ENCODE results near the gene PLXNB2. TPM values are rescaled to one million over a fixed set of nuclear protein-coding genes. Genes with fewer than 3 reads are reported as not detected.

Gene PLXNB2
- total and polyA plus RNA-seq, 2 of the 4 experiments (the other 2 are of a cell fraction), result 73.1 to 202 TPM

- Histone ChIP-seq H2AK9ac (replicated peaks; ENCODE audit: low read depth, low read length, poor library complexity) (peak overlapping the region; percentile 92), H3K36me3 (ENCODE audit: control insufficient read depth, insufficient read depth, low read length) (peaks cover 10% of the 10 kb centered on the region; the same call in 1 of the 2 replicates), H4K5ac (ENCODE audit: low read depth, low read length) (peak overlapping the region; percentile 95), H3K14ac (replicated peaks; ENCODE audit: low read depth, low read length) (peak overlapping the region; percentile 86), H4K8ac (ENCODE audit: low read depth in 2 of 2, low read length in 2 of 2) (peak overlapping the region; percentile 88 to 93; a peak in 3 of 4 replicates), H2BK20ac (ENCODE audit: low read depth, low read length) (peak overlapping the region; percentile 79), H2AK5ac (ENCODE audit: low read depth, low read length) (peak overlapping the region; percentile 95), H3K27ac (ENCODE audit: insufficient read depth, low read length) (peak overlapping the region; percentile 67), H3K4me1 (ENCODE audit: control insufficient read depth, insufficient read depth, low read length) (peaks cover 27% of the 10 kb centered on the region), H3K18ac (ENCODE audit: low read depth, low read length) (peak overlapping the region; percentile 78), H2AFZ (replicated peaks; ENCODE audit: low read length, poor library complexity) (peak overlapping the region; percentile 81), H3K56ac (ENCODE audit: extremely low read depth, insufficient read depth, low read length) (no peak overlapping the region), H3K79me1 (ENCODE audit: low read depth in 1 of 2, low read length in 2 of 2) (peaks cover 0 to 27% of the 10 kb centered on the region in 2 experiments; a peak in 1 of 4 replicates), H3K9me3 (ENCODE audit: control insufficient read depth, insufficient read depth, low read length) (no peaks in the 10 kb centered on the region), H3K4me3 (ENCODE audit: insufficient read depth, low read depth, low read length) (no peak overlapping the region), H2BK15ac (ENCODE audit: low read depth, low read length) (peak overlapping the region; percentile 94; the same call in 2 of the 3 replicates), H3K9me1 (ENCODE audit: insufficient read depth, low read length) (peaks cover 18% of the 10 kb centered on the region), H2BK5ac (ENCODE audit: low read depth, low read length, poor library complexity, severe bottlenecking) (peak overlapping the region; percentile 92), H4K20me1 (ENCODE audit: insufficient read depth, low read length) (peaks cover 22% of the 10 kb centered on the region), H2BK120ac (ENCODE audit: low read depth, low read length) (peak overlapping the region; percentile 86), H3K27me3 (ENCODE audit: control insufficient read depth, insufficient read depth, low read length) (no peaks in the 10 kb centered on the region), H4K91ac (ENCODE audit: insufficient read depth, low read depth, low read length) (peak overlapping the region; percentile 97), H3K4ac (ENCODE audit: low read depth, low read length) (peak overlapping the region; percentile 96), H3K9ac (ENCODE audit: low read depth, low read length) (peak overlapping the region; percentile 50), H3K23ac (ENCODE audit: low read depth, low read length) (peak overlapping the region; percentile 53; the same call in 1 of the 2 replicates), H3K4me2 (ENCODE audit: low read depth, low read length) (peak overlapping the region; percentile 15; the same call in 1 of the 2 replicates)
- dilution Hi-C loops (cut with HindIII; ENCODE audit: low sequenced_read_pairs, unreplicated experiment) (no loop called here), in situ Hi-C loops (cut with MboI; ENCODE audit: low sequenced_read_pairs) (no loop called here), intact Hi-C loops (cut with micrococcal nuclease) (loop anchor here (5.0 kb wide), 1 partner anchor 37 kb away; the partner anchor contains the start of gene MAPK11)
- no peak for DNase-seq
- ATAC-seq (ENCODE audit: low read depth), result no peak
- no TSS peak for BruUV-seq (replicated peaks)
- ChIA-PET POLR2A (ENCODE audit: unreplicated experiment) (interaction anchor here (1.4 kb wide), 1 partner anchor 14 kb away, joined by 4 read pairs; no protein-coding TSS in a partner anchor), CTCF (no interaction called here)
- TF ChIP-seq BHLHE40 (IDR thresholded peaks at IDR 0.05; ENCODE audit: low read depth, low read length) (no peak), USF2 (IDR thresholded peaks at IDR 0.05; ENCODE audit: low read depth, low read length) (no peak), RFX5 (IDR thresholded peaks at IDR 0.05; ENCODE audit: low read depth, low read length) (no peak)
- WGBS, 2 experiments (ENCODE audit: extremely low coverage in 2 of 2, insufficient read length in 1 of 2), result 63% methylated on average over 4 of the region's 9 CpGs; no CpG with 5 or more reads in 1 of the 2 experiments
Observed at GRCh38 chr22:50308986-50309600, 1.6 kb upstream of the PLXNB2 start.
